ENCODE data around the gene KRTAP6-2.

KRTAP6-2 gene

GRCh38 chr21:30563072-30563471 lies 35.6 kb downstream of the KRTAP6-2 start:
- no peak for DNase-seq (ENCODE audit: low read depth)
- TF ChIP-seq CTCF (IDR thresholded peaks at IDR 0.05; ENCODE audit: control insufficient read depth, insufficient read depth, low read depth, low read length, missing control alignments), result no peak
- no peak overlapping the region for H3K4me3 ChIP-seq (ENCODE audit: control insufficient read depth, low read depth, low read length)

DNA sequence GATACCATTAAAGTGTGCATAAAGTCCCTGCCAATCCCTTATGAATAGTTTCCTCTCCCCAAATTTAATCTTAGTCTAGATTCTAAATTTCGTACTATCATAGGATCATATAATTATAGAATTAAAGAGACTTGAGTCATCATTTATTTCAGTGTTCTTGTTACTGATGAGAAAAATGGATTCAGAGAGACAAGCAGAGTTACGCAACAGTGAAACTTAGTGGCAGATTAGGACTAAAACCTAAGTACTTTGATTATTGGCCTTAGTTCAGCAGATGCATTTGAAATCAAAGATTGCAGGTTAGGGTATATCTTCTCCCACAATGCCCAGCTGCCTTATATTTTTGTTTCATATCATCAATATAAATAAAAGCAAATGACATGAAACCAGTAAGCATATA lies 36.7 kb downstream of the KRTAP6-2 start:
- no peak for DNase-seq (ENCODE audit: low read depth)
- no peak for TF ChIP-seq CTCF (IDR thresholded peaks at IDR 0.05; ENCODE audit: control insufficient read depth, insufficient read depth, low read depth, low read length, missing control alignments)
- no peak overlapping the region for H3K4me3 ChIP-seq (ENCODE audit: control insufficient read depth, low read depth, low read length)

GRCh38 chr21:30561264-30561895 lies 37.3 kb downstream of the KRTAP6-2 start, which contains the start of gene KRTAP19-7:
KRTAP19-7 (minus strand) TSS chr21:30561314; CDS start chr21:30561289, 25 bp downstream.
- TF ChIP-seq CTCF (IDR thresholded peaks at IDR 0.05; ENCODE audit: control insufficient read depth, insufficient read depth, low read depth, low read length, missing control alignments), result no peak
- no peak within 1 kb of the TSS for H3K4me3 ChIP-seq (ENCODE audit: control insufficient read depth, low read depth, low read length)
- no peak for DNase-seq (ENCODE audit: low read depth)

DNA sequence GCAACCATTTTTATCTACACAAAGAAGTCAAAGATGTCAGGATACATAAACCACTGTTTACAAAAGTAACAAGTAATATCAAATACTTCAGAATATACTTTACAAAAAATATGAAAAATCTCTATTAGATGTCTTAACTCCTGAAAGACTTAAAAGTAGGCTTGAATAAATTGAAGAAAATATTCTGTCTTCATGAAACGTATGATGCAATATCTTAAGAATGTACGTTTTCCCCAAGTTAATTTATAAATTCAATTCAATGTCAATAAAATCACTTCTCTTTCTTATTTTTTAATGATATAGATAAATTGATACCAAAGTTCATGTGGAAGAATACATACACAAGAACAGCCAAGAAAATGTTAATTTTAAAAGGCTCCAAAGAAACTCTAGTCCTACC lies 43.6 kb downstream of the KRTAP6-2 start:
- DNase-seq (ENCODE audit: low read depth), result no peak
- TF ChIP-seq CTCF (IDR thresholded peaks at IDR 0.05; ENCODE audit: control insufficient read depth, insufficient read depth, low read depth, low read length, missing control alignments), result no peak

DNA sequence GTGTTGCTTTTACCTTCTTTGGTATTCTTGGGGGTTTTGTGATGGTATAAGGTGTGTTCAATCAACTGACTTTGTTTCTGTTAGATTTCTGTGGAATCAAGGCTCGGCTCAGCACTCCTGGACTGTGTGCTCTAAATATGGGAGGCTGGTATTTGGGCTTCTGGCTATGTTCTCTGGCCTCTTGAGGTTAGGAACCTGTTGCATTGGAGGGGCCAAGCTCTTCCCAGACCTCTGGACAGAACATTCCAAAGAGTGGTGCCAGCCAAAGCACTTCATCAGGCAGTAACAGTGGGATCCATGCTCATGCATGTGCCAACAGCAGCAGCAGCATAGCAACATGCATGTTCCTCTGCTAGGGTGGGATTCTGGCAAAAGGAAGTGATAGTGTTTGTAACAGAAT lies 45.9 kb downstream of the KRTAP6-2 start:
- no peak overlapping the region for H3K4me3 ChIP-seq (ENCODE audit: control insufficient read depth, low read depth, low read length)
- DNase-seq (ENCODE audit: low read depth), result no peak
- TF ChIP-seq CTCF (IDR thresholded peaks at IDR 0.05; ENCODE audit: control insufficient read depth, insufficient read depth, low read depth, low read length, missing control alignments), result no peak

More for the DNA sequence above, 43.6 kb downstream of the KRTAP6-2 start:
- H3K4me3 ChIP-seq (ENCODE audit: control insufficient read depth, low read depth, low read length), result no peak overlapping the region
